Measurements from ENCODE around the gene SELPLG.

DNA sequence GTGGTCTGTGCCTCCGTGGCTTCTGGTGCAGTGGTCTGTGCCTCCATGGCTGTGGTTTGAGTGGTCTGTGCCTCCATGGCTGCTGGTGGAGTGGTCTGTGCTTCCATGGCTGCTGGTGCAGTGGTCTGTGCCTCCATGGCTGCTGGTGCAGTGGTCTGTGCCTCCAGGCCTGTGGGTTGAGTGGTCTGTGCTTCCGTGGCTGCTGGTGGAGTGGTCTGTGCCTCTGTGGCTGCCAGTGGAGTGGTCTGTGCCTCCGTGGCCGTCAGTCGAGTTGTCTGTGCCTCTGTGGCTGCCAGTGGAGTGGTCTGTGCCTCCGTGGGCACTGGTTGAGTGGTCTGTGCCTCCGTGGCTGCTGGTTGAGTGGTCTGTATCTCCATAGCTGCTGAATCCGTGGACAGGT, 10.1 kb downstream of the SELPLG start:
- TF ChIP-seq, protein P1, sequence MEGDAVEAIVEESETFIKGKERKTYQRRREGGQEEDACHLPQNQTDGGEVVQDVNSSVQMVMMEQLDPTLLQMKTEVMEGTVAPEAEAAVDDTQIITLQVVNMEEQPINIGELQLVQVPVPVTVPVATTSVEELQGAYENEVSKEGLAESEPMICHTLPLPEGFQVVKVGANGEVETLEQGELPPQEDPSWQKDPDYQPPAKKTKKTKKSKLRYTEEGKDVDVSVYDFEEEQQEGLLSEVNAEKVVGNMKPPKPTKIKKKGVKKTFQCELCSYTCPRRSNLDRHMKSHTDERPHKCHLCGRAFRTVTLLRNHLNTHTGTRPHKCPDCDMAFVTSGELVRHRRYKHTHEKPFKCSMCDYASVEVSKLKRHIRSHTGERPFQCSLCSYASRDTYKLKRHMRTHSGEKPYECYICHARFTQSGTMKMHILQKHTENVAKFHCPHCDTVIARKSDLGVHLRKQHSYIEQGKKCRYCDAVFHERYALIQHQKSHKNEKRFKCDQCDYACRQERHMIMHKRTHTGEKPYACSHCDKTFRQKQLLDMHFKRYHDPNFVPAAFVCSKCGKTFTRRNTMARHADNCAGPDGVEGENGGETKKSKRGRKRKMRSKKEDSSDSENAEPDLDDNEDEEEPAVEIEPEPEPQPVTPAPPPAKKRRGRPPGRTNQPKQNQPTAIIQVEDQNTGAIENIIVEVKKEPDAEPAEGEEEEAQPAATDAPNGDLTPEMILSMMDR (IDR thresholded peaks at IDR 0.05) = no peak
- TF ChIP-seq, protein P2, sequence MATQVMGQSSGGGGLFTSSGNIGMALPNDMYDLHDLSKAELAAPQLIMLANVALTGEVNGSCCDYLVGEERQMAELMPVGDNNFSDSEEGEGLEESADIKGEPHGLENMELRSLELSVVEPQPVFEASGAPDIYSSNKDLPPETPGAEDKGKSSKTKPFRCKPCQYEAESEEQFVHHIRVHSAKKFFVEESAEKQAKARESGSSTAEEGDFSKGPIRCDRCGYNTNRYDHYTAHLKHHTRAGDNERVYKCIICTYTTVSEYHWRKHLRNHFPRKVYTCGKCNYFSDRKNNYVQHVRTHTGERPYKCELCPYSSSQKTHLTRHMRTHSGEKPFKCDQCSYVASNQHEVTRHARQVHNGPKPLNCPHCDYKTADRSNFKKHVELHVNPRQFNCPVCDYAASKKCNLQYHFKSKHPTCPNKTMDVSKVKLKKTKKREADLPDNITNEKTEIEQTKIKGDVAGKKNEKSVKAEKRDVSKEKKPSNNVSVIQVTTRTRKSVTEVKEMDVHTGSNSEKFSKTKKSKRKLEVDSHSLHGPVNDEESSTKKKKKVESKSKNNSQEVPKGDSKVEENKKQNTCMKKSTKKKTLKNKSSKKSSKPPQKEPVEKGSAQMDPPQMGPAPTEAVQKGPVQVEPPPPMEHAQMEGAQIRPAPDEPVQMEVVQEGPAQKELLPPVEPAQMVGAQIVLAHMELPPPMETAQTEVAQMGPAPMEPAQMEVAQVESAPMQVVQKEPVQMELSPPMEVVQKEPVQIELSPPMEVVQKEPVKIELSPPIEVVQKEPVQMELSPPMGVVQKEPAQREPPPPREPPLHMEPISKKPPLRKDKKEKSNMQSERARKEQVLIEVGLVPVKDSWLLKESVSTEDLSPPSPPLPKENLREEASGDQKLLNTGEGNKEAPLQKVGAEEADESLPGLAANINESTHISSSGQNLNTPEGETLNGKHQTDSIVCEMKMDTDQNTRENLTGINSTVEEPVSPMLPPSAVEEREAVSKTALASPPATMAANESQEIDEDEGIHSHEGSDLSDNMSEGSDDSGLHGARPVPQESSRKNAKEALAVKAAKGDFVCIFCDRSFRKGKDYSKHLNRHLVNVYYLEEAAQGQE (IDR thresholded peaks at IDR 0.05; ENCODE audit: insufficient read depth in 1 of 2, low read depth in 2 of 2, low read length in 1 of 2) = no peak
- no peak for TF ChIP-seq TCF7L2 (IDR thresholded peaks at IDR 0.05; ENCODE audit: low read depth, low read length)
- no peak for TF ChIP-seq POLR2AphosphoS5 (IDR thresholded peaks at IDR 0.05; ENCODE audit: low read depth, low read length)
- TF ChIP-seq SIN3A (IDR thresholded peaks at IDR 0.05; ENCODE audit: borderline replicate concordance, insufficient read depth, low read depth, low read length) = no peak

Measured in Panc1 (cell line).